Activated T-helper 9 cell treated with anti-CD3 and anti-CD28 coated beads, Interleukin-2, amount 50 U/mL, for 16 hours (primary cell): ENCODE measurements around the gene GINS2.

Source experiments
- DNase-seq: peaks from one replicate; pipeline ENCODE4 v3.0.0-alpha.2; 2020; ENCODE audit warnings: low read depth

Gene GINS2

DNA sequence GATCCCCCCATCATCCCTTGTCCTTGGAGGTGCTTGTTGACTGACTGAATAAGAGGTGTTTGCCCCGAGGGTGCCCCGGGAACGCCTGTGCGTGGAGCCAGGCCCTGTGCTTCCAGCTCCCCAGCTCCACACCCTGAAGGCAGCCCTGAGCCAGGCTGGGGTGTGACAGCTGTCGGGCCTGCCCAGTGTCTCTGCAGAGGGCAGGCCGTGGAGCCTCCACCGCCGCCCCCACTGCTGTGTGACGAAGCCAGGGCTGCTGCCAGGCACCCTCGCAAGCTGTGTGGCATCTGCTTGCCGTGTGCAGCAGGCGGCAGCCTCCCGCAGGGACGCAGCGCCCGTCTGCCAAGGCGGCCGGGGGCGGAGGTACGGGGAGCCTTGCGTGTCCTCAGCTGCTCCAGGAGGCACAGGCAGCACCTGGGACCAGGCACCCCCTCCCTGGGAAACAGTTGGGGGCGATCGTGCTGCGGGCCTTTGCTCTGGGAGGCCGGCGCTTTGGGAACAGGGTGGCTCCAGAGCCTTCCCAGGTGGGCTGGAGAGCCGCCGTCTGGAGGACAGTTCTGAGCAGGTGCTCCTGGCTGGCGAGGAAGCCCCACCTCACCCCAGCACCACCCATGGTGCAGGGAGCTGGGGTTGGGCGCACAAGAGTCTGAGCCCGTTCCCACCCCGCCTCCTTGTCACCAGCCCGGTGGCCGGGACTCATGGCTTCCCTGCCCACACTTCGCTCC is 49.1 kb downstream of the GINS2 start:
- no peak for DNase-seq

- no peak for DNase-seq
These were observed 49.9 kb downstream of the GINS2 start for GRCh38 chr16:85638695-85639409.

DNA sequence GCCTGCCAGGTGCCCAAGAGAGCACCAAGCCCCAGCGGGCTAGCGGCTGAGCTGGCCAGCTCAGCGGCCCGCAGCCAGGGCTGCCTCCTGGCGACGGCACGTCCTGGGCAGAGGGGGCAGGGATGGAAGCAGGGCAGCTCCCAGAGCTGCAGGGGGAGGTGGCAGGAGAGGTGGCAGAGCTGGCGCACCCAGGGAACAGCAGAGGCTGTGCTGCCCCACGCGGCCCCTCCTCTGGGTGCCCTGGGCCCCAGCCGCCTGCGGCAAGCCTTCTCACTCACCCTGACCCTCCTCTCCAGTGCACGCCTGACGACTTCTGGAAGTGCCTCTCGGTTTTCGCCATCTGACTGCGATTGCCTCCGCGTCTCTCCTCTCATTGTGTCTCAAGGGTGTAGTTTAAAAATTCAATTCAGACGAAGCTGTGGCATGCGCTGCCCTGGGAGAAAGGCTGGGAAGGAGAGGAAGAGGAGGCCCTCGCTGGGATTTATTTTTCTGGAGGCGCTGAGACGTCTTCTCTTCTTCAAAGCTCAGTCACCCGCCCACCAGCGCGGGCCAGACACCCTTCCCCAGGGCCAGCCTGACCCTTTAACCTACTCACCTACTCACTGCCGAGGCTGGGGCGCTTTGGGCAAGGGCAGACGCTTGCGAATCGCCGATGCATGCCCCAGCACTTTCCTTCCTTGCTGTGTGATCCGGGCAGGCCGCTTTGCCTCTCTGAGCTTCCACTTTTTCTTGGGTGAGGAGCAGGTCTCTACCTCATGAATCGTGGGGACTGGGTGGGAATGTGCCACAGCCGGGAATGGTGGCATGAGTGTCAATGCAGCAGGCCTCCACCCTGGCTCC is 50.7 kb downstream of the GINS2 start:
- no peak for DNase-seq

- no peak for DNase-seq
These were observed 51.5 kb downstream of the GINS2 start for GRCh38 chr16:85637061-85637807.

- no peak for DNase-seq
These were observed 52.4 kb downstream of the GINS2 start for GRCh38 chr16:85636234-85636812.

DNA sequence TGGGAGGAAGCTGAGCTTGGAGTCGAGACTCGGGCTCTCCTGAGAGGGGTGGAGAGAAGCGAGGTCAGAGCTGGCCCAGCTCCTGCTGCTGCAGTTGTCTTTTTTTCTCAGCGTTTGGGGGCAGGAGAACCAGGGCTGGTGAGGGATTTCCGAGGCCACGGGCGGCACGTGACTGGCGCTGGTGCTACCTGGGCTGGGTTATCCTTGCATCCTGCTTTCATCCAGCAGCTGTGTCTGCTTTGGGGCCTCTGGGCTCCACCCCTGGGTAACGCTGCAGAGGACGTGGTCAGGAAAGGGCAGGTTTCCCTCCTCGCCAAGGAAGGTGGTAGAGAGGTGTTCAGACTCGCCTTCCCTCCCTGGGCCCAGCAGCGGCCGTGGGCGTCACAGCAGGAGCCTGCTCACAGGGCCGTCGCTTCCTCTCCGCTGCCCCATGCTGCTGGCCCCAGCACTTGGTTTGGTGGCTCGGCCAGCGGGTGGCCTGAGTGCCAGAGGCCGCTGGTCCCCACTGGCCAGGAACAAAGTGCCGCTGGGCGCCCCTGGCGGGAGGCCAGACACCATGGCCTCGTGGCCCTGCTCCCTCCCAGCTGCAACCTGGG is 53.1 kb downstream of the GINS2 start:
- no peak for DNase-seq

DNA sequence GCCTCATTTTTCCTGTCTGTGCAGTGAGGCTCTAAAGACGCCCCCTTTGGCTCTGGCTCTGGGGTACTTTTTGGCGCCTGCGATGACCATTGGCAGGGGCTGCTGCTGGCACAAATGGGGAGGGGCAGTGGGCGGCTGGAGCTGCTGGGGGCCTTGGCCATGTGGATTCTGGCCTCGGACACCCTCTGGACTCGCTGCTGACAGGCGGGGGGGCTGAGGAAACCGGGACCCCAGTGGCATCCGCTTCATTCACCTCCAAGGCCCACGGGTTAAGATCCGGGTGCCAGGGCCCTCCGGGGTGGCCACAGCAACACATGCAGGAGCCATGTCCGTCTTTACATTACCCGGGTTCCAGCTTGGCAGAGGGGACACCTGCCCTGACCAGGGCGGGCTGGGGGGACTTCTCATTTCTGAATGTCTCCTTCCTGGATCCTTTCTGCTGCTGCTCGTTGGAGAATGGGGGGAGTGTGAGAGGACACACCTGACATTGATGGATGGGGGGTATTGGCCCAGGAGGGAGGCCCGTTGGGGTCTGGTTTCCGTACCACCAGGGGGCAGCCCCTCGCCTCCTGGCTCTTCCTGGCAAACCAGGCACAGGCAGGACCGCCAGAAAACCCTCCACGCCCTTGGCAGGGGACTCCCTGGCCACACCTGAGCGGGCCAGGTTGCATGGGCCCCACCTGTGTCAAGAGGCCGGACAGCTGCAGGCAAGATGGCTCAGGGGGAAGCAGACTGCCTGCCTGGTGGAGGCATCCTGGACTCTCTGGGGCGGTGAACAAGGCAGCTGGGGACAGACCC is 53.8 kb downstream of the GINS2 start:
- DNase-seq, result no peak

- no peak for DNase-seq
These were observed 54.9 kb downstream of the GINS2 start for GRCh38 chr16:85633888-85634287.

GRCh38 chr16:85633438-85633743 is 55.4 kb downstream of the GINS2 start:
- no peak for DNase-seq

- DNase-seq, result no peak
These were observed 55.9 kb downstream of the GINS2 start for GRCh38 chr16:85632709-85633437.

GRCh38 chr16:85631802-85632393 is 56.9 kb downstream of the GINS2 start:
- DNase-seq, result no peak

- DNase-seq, result no peak
These were observed 57.5 kb downstream of the GINS2 start for GRCh38 chr16:85631230-85631629.

DNA sequence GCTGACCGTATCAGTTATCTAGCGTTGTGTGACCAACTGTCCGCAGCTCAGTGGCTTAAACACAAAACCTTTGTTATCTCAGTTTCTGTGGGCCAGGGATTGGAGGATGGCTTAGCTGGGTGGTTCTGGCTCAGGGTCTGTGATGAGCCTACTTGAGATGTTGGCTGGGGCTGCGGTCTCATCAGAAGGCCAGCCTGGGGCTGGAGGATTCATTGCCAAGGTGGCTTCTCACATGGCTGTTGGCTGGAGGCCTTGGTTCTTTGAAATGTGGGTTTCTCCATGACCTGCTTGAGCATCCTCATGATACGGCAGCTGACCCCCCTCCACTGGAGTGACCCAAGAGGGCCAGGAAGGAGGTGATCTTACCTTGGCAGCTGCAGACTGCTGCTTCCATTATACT is 58.9 kb downstream of the GINS2 start:
- no peak for DNase-seq

GRCh38 chr16:85629326-85629725 is 59.4 kb downstream of the GINS2 start:
- no peak for DNase-seq

GRCh38 chr16:85628645-85629044 is 60.1 kb downstream of the GINS2 start:
- DNase-seq, result no peak

- DNase-seq, result no peak
These were observed 60.5 kb downstream of the GINS2 start for GRCh38 chr16:85628265-85628556.

DNA sequence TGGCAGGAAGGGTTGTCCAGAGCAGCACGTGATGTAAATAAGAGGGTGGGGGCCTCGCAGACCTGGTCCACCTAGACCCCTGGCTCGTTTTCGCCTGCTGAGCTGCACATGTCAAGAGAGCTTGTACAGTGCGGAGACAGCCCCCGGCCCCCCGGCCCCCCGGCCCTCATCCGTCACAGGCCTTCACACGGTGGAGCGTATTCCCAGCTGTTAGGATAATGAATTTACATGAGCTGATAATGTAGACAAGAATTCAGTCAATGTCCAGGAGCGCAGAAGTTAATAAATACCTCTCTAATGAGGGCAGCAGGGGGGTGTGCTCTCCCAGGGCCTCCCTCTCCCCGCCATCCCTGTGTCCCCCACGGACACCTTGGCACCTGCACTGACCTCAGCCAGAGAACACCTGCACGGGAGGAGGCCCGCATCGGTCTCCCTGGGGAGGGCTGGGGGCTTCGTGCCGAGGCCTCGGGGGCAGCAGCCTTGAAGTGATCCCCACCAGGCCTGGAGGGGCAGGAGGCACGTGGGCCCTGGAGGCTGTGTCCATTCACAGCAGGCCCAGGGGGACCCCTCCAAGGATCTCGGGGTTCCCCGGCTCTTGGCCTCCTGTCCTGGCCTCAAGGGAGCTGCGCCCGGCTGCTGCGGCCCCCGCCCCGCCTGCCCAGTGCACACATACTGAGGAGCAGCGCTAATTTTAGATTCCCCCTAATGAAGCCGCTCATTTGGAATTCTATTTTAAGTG is 61.1 kb downstream of the GINS2 start:
- no peak for DNase-seq

- DNase-seq, result no peak
These were observed 61.7 kb downstream of the GINS2 start for GRCh38 chr16:85627089-85627488.
